Hematopoietic multipotent progenitor cell treated with erythropoietin and hydrocortisone succinate and interleukin-3 and kit ligand, for 17 days (in vitro differentiated cells): Measurements from ENCODE around the gene TPO.
"Not testable (repeated sequence)": the region's sequence is repeated elsewhere in the genome, so short reads cannot be mapped to it uniquely, and the experiment has no call there.

Experiments
- DNase-seq: peaks from one replicate; pipeline ENCODE4 v3.0.0-alpha.2; 2015; ENCODE audit warnings: low spot score

TPO gene

DNA sequence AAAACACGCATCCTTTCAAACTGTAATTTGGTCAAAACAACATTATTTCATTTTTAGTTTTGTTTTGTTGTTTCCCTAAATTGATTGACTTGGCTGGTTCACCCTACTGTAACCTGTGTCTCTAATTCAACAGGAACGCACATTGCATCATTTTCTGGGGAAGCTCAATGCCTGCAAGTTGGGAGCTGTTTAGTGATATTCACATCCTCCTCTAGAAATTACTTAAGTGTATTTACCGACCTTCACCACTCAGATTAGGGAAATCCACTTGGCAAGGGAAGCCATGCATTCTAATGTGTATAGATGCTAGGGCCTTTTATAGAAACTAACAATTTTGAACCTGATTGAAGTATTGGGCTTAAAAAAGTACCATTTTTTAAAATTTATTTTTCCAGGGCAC is 7.3 kb upstream of the TPO start:
- no peak for DNase-seq

DNA sequence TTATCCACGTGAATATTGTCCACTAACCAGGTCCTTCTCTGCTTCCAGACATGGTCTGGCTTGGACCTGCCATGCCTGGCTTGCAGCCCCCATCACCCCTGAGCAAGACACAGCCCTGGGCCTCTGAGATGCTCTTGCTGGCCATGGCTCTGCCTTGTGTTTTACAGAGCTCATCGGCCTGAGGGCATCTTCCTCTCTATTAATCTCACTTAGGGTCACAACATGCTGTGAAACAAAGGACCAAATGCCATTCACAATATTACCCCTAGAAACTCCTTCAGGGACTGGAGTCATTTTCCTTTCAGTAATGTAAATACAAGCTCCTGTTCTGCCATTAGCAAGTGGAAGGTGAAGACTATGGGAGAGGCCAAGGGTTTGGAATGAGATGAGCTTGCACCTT is 6.8 kb upstream of the TPO start:
- DNase-seq: no peak

DNA sequence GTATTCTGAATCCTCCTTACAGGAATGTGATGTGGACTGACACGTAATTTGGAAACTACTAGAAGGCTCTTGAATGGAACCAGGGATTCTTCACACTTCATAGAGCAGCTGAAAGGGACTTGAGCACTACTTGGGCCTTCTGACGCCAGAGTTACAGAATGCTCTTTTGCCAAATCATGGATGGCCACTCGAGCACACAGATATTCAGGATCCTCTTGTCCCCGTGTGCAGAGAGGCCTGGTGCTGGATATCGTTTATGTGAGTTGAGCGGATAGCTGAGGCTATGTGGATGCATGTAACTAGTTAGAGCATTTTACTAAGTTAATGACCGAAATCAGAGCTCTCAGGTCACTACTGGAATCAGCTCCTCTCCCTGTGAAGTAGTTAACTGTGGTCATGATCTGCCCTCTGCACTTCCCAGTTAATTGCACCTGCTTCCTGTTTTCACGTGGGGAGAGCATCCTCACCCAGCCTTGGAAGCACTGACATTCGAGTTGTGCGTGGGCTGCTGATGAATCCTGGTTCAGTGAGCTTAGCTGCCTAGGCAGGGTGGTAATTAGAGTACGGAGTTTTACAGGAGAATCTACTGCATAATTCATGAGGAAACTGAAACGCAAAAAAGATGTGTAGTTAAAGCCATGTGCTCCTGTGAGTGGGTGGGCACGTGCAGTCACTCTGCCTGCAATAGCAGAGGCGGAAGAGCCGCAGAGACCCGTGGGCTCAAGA is 5.2 kb upstream of the TPO start:
- DNase-seq: no peak

DNA sequence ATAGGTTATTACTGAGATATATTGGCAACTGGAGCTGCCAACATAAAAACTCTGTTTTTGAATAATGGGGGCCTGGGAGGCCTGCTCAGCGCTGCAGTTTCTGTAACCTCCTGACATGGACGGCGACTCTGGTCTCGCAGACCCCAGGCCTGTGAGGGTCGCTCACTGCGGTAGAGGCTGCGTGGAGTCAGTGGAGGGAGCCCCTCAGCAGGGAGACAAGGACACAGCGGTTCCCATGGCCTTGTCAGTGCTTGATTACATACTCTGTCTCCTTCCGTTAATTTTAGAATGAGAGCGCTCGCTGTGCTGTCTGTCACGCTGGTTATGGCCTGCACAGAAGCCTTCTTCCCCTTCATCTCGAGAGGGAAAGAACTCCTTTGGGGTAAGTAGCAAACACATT is 858 bp downstream of the TPO start:
- no peak for DNase-seq

DNA sequence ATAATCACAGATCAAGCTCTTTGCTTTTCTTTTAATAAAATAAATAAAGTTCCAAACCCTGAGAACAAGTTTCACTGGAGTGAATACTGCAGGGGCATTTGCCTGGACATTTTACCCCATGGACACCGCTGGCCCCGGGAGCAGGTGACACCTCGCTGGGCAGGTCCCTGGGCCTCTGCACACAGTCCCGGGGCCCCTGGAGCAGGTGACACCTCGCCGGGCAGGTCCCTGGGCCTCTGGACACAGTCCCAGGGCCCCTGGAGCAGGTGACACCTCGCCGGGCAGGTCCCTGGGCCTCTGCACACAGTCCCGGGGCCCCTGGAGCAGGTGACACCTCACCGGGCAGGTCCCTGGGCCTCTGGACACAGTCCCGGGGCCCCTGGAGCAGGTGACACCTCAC is 1.6 kb downstream of the TPO start:
- not testable (repeated sequence) for DNase-seq

DNA sequence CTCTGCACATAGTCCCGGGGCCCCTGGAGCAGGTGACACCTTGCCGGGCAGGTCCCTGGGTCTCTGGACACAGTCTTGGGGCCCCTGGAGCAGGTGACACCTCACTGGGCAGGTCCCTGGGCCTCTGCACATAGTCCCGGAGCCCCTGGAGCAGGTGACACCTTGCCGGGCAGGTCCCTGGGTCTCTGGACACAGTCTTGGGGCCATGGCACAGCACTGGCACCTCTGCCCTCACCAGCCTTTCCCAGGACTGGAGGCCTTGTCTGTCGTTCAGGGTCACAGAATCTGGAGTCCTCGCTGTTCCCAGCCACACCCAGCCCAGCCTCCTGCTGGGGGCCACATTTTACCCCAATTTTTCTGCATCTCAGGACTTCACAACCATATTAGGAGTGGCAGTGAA is 2.2 kb downstream of the TPO start:
- no peak for DNase-seq

DNA sequence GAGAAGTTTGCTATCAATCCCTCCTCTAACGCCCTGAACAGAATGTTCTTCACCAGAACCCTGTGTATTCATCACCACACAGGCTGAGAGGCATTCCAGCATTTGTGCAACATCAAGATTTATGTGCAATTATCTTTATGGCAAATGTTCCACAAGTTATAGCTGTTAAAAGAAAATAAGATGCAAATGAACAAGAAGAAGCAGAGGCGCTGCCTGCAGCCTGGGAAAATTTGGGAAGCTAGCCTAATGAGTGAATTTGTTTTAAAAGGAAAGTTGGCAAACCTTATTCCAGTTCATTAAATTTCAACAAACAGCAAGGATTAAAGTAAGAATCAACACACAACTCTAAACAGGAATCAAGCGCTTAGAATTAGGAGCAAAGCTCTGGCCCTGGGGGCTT is 5.3 kb downstream of the TPO start:
- DNase-seq: no peak

DNA sequence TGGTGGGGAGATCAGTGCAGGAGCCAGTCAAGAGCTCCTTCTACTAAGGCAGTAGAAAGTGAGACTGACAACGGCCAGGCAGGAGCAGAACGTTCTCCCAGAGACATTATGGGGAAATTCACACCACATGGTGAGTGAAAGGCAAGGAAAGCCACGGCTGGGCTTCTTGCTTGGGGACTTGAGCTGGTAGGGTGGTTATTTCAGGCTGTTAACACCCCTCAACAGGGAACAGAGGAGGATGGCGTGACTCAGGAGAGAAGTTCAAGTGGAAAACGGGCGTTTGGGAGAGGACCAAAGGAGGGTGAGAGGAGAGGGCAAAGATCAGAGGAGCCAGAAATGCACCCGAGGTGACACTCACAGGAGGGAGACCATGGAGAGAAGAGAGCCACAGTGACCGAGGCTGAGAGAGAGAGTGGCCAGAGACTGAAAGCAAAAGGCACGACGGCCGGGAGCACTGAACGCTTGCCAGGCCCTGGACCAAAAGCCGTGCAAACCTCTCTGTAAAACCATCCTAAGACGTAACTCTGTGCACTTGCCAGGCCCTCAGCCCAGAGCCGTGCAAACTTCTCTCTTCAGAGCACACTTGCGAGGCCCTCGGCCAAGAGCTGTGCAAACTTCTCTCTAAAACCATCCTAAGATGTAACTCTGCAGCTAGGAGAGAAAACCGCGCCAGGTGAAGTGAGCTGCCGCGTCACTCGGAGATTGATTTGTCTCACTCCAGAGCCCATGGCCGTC is 7.7 kb downstream of the TPO start:
- DNase-seq: no peak

DNA sequence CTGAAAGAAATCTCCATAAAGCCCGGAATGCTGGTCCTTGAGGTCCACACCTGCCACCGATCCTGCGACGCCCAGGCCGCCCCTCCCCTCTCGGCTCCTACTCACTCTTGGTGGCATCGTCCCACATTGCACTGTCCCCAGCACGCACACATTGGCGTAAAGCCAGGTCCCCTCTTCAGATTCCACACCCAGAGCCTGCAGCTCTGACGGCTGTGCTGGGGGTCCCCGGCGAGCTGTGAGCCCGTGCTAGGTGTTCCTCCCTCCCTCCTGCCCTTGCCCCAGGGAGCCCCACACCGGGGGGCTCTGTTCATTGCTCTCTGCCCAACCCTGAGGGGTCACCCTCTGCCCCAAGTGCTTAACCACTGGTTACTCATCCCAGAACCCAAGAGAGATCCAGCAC is 8.5 kb downstream of the TPO start:
- no peak for DNase-seq

DNA sequence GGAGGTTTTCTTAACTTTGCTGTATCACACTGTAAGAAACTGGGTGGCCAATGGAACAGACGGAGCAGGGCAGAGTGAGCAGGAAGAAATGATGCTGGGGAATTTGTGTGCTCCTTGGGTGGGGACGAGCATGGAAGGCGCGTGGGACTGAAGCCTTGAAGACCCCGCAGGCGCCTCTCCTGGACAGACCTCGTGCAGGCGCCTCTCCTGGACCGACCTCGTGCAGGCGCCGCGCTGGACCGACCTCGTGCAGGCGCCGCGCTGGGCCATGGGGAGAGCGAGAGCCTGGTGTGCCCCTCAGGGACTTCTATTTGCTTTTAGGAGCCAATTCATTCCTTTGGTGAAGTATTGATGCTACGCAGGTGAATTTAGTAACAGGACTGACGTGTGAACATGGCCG is 8.9 kb downstream of the TPO start:
- DNase-seq: no peak

DNA sequence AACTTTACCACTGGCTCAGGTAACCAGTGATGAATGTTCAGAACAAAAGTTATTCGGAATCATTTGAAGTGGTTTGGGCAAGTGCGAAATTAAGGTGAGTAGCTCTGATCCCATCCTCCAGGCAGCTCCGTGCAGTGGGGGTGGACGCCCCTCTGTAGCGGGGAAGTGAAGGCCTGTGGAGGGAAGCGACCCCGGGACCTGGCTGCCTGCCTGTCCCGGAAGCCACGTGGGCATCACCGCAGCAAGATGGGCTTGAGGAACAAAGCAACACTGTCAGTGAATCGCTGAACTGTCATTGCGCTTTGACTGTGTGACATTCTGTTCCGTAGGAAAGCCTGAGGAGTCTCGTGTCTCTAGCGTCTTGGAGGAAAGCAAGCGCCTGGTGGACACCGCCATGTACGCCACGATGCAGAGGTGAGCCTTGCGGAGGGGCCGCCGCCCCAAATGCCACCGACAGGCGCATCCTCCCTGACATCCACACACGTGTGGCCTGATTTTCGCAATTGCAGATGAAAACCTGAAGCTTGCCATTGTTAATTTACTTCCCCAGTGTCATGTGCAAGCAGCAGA is 9.5 kb downstream of the TPO start:
- no peak for DNase-seq

DNA sequence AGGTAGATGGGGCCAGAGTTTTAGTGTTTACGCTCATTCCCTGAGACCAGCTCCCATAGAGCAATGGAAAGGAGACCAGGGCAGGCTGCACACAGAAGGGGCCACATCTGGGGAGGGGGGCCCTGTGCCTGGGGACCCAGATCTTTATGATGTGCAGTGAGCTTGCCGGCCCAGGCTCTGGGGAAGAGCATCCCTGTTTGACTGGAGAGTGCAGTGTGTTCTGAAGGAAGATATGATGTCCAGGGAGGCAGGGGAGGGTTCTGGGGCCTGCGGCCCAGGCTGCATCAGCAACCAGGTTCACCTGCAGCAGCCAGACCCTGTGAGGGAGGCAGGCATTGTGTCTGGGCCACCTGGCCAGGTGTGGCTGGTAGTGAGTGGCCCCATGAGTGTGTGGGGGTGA is 13.8 kb downstream of the TPO start:
- no peak for DNase-seq

DNA sequence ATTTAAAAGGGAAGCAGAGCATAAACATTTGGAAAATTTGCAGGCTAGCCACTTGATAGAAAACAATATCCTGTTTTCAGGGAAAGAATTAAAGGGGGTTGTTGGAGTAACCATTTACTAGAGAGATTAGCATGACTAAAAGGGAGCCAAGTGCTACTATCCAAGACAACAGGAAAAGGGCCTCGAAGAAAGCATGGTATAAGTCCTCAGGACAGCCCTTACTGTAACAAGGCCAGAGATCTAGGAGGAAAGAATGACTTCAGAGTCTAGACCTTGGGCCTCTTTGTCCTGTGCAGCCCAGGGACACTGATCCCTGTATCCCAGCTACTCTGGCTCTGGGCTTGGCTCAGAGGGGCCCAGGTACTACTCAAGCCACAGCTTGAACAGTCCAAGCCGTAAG is 16.6 kb downstream of the TPO start:
- no peak for DNase-seq

DNA sequence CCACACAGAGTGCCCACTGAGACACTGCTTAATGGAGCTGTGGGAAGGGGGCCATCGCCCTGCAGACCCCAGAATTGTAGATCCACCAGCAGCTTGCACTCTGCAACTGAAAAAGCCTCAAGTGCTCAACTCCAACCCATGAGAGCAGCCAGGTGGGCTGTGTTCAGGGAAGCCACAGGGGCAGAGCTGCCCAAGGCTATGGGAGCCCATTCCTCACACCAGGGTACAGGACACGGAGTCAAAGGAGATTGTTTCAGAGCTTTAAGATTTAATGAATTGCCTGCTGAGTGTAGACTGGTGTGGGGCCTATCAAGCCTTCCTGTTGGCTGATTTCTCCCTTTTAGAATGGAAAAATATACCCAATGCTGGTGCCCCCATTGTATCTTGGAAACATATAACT is 17.2 kb downstream of the TPO start:
- DNase-seq: no peak

DNA sequence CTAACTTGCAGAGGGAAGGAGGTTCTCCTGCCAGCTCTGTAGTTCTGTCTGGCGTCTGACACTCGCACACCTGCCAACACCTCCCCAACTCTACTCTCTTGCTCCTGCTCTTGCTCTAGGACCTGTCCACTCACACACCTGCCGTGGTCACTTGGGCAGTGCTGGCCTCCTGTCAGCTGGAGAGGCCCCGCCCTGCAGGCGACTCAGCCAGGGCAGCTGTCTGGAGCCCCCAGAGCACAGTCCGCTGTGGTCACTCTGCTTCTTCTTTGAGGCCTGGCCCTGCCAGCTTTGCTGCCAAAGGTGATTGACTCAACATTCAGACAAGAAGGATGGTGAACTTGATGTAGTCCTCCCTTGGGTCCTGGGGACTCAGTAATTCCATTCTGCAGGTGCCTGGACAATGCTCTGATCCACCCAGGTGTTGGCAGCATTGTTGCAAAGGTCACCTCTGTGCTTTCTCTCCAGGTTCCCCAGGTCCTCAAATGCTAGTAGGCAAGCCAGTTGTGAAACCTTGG is 18.7 kb downstream of the TPO start:
- DNase-seq: no peak

DNA sequence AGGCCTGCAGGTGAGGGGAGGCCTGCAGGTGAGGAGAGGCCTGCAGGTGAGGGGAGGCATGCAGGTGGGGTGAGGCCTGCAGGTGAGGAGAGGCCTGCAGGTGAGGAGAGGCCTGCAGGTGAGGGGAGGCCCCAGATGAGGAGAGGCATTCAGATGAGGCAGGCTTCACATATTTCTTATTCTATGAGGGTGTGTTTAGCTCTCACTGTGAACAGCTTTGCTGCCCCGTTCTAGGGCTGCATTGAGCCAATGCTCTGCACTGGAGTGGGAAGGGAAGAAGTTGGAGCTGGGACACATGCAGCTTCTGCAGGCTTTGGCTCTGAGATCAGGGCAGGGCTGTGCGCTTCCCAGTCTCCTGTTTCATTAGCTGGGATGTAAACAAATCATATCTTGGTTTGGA is 19.5 kb downstream of the TPO start:
- no peak for DNase-seq

DNA sequence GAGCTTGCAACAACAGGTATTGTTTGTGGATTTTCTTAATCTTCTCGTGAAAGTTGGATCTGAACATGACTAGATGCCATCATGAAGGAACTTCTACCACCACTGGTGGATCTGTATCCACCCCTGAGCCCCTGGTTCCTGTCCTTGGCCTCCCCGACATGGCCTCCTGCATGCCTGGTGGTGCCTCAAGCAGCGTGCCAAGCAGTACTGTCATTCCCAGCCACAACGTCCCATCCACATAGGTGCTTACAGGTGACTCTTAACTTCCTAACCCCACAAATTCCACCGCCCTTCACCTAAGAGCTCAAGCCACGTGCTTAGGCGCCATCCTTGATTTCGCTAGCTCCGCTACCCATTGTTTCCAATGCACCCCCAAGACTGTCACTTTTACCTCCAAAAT is 23.1 kb downstream of the TPO start:
- no peak for DNase-seq

DNA sequence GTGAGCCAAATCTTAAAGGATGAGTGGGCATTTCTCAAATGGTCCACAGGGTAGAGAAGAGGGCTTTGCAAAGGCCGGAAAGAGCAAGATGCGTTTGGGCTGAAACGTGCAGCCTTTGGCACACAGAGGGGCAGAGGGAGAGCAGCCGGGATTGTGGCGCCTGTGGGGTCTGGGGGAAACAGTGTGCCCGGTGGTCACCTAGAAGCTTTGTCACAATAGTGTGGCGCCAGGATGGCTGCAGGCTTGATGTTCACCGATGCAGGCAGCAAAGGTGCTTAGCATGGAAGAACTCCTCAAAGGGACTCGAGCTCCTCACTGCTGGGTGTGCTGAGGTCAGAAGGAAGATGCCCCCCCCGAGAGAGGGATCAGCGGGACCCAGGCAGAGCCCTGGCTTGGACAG is 23.8 kb downstream of the TPO start:
- DNase-seq: no peak

DNA sequence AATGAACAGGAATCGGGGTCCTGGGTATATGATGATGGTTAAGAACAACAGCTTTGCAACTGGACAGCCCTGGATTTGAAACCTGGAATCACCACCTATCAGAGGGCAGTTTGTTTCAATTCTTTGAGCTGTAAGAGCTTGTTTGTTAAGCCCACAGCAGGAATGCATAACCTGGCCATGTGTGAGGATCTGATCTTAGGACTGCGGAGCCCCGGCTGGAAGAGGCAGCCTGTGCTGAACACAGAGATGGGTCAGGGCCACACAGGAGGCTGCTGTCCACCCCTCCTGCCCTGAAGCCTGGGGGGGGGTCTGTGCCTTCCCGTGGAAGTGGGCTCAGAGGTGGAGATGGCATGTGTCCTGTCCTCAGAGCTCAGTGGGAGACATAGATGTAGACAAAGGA is 24.3 kb downstream of the TPO start:
- DNase-seq: no peak

DNA sequence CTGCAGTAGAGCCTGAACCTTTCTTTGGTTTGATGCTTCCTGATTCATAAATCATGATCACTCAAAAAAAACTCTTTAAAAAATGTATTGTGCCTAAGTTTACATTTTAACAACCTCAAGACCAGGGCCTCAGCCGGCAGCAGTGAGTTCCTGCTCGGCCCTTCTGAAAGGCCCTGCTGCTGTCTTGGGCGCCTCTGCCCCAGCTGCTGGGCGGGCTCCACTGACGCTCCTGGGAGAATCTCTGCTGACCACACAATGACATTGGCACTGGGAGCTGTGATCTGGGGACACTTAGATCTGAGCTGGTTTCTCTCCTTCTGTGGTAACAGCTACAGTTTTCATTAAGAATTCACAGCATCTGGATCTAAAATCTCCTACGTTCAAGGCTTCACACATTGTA is 25.7 kb downstream of the TPO start:
- no peak for DNase-seq

DNA sequence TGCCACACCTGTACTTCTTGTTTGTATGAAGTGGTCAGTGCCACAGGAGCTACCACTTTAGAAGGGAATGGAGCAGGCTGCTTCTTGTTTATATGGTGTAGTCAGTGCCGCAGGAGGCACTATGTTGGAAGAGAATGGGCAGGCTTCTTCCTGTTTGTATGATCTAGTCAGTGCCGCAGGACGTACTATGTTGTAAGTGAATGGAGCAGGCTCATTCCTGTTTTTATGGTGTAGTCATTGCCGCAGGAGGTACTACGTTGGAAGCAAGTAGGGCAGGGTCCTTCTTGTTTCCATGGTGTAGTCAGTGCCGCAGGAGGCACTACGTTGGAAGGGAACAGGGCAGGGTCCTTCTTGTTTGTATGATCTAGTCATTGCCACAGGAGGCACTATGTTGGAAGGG is 27.3 kb downstream of the TPO start:
- DNase-seq: no peak

DNA sequence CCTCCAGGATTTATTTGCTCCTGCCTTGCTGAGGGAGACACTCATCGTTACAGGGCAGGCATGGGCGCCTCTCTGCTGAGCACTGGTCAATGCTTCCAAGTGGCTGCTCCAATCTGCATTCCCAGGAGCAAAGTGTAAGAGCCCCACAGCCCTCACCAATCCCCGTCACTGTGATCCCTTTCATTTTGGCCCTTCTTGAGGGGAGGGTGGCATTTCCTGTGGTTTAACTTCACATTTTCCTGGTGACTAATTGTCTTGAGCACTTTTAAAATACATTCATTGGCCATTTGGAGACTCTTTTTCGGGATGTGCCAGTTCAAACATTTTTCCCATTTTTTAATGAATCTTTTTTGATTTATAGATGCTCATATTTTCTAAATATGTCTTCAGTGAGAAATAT is 33.0 kb downstream of the TPO start:
- DNase-seq: no peak

DNA sequence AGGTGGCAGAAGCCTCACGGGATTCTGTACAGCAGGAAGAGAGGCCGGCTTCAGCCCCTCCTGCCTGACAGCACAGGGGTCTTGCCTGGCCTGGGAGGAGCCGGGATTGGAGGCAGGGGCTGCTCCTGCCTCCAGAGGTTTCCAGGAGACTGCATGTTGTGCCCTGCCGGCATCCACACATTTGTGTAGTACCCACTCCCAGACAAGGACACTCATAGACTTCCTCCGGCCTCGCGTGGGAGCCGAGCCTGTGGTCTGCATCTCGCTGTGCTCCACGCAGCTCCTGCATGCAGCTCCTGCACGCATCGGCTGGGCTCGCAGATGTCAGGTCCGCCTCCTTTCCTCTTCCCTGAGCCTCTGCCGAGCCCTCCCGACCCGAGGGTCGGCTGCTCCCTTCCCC is 34.7 kb downstream of the TPO start:
- DNase-seq: no peak

DNA sequence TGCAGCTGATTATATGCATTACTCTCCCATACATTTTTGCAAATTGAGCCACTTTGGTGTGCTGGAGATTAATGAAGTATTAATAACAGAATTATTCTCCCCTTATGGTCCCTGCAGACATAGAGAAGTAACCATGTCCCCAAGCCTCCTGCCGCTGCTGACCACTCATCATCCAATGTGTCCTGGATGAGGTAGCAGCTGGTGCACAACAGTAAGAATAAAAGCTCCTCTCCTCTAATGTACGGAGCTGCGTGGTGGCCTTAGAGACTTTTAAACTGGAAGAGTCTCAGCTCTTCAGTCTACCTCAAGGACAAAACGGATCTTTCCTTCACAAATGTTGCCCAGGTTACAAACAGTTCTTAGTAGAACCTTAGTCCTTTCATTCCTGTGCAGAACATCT is 37.7 kb downstream of the TPO start:
- no peak for DNase-seq
